Measurements from ENCODE around the gene TRIM13. TPM values are rescaled to one million over a fixed set of nuclear protein-coding genes. Genes with fewer than 3 reads are reported as not detected.

The TRIM13 gene
- polyA plus RNA-seq, 1 donor from 2014 or later: 52.8 TPM

DNA sequence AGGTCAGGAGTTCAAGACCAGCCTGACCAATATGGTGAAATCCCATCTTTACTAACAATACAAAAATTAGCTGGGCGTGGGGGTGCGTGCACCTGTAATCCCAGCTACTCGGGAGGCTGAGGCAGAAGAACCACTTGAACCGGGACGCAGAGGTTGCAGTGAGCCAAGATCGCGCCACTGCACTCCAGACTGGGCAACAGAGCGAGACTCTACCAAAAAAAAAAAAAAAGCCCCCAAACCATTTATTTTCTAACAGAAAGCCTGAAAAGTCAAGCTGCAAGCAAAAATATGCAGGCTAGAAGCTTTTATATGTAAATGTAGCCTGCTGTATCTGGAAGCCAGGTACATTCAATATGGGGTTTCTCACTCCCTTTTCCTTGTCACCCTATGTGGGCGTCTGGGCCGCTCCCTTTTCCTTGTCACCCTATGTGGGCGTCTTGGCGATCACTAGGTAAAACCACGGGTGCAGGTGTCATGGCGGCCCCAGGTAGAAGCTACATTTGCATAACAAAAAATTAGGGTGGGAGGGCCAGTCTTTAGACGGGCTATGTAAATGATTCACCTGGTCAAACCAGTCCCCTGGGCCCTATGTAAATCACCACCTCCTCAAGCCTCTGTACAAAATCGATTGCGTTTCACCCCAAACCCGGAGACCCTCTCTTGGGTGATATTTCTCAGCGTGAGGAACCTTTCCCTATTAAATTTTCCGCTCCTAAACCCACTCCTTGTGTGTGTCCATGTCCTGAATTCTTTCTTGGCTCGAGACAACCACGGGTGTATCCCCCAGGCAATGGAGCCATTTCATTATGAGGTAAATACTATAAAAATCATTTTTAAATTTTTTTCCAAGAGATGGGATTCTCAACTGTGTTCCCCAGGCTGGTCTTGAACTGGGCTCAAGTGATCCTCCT, 2.1 kb downstream of the TRIM13 start:
- H3K9me2 ChIP-seq (ENCODE audit: insufficient read depth, low read length): no peaks in the 10 kb centered on the region
- peaks cover 7% of the 10 kb centered on the region for H3K36me3 ChIP-seq (ENCODE audit: insufficient read depth, low read length)
- H2AFZ ChIP-seq (ENCODE audit: low read depth, low read length): no peak overlapping the region
- H3K9ac ChIP-seq (ENCODE audit: low read length): peak overlapping the region; percentile 99
- peak overlapping the region; percentile 99 for H3K4me3 ChIP-seq (ENCODE audit: low read length)
- H3K27me3 ChIP-seq (ENCODE audit: insufficient read depth, low read depth, low read length): no peaks in the 10 kb centered on the region
- no peaks in the 10 kb centered on the region for H3F3A ChIP-seq (ENCODE audit: insufficient read depth, low read length, poor library complexity, severe bottlenecking)
- no peaks in the 10 kb centered on the region for H3K9me3 ChIP-seq (ENCODE audit: low read length)
- peak overlapping the region; percentile 99 for H3K4me2 ChIP-seq (ENCODE audit: low read length)
- H4K20me1 ChIP-seq (ENCODE audit: insufficient read depth): no peaks in the 10 kb centered on the region
- peaks cover 55% of the 10 kb centered on the region for H3K79me2 ChIP-seq (replicated peaks; ENCODE audit: insufficient read depth, low read length)
- no peak overlapping the region for H3K27ac ChIP-seq (ENCODE audit: low read length)
- no peak for TF ChIP-seq MXI1 (conservative IDR thresholded peaks at IDR 0.05; ENCODE audit: poor library complexity, severe bottlenecking)
- TF ChIP-seq, protein P1, sequence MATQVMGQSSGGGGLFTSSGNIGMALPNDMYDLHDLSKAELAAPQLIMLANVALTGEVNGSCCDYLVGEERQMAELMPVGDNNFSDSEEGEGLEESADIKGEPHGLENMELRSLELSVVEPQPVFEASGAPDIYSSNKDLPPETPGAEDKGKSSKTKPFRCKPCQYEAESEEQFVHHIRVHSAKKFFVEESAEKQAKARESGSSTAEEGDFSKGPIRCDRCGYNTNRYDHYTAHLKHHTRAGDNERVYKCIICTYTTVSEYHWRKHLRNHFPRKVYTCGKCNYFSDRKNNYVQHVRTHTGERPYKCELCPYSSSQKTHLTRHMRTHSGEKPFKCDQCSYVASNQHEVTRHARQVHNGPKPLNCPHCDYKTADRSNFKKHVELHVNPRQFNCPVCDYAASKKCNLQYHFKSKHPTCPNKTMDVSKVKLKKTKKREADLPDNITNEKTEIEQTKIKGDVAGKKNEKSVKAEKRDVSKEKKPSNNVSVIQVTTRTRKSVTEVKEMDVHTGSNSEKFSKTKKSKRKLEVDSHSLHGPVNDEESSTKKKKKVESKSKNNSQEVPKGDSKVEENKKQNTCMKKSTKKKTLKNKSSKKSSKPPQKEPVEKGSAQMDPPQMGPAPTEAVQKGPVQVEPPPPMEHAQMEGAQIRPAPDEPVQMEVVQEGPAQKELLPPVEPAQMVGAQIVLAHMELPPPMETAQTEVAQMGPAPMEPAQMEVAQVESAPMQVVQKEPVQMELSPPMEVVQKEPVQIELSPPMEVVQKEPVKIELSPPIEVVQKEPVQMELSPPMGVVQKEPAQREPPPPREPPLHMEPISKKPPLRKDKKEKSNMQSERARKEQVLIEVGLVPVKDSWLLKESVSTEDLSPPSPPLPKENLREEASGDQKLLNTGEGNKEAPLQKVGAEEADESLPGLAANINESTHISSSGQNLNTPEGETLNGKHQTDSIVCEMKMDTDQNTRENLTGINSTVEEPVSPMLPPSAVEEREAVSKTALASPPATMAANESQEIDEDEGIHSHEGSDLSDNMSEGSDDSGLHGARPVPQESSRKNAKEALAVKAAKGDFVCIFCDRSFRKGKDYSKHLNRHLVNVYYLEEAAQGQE (IDR thresholded peaks at IDR 0.05; ENCODE audit: borderline replicate concordance): no peak
- TF ChIP-seq SMC3 (conservative IDR thresholded peaks at IDR 0.05; ENCODE audit: poor library complexity): no peak
- no peak for TF ChIP-seq RAD21 (conservative IDR thresholded peaks at IDR 0.05)
- TF ChIP-seq, protein P2, sequence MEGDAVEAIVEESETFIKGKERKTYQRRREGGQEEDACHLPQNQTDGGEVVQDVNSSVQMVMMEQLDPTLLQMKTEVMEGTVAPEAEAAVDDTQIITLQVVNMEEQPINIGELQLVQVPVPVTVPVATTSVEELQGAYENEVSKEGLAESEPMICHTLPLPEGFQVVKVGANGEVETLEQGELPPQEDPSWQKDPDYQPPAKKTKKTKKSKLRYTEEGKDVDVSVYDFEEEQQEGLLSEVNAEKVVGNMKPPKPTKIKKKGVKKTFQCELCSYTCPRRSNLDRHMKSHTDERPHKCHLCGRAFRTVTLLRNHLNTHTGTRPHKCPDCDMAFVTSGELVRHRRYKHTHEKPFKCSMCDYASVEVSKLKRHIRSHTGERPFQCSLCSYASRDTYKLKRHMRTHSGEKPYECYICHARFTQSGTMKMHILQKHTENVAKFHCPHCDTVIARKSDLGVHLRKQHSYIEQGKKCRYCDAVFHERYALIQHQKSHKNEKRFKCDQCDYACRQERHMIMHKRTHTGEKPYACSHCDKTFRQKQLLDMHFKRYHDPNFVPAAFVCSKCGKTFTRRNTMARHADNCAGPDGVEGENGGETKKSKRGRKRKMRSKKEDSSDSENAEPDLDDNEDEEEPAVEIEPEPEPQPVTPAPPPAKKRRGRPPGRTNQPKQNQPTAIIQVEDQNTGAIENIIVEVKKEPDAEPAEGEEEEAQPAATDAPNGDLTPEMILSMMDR (IDR thresholded peaks at IDR 0.05; ENCODE audit: poor library complexity, severe bottlenecking): no peak
- TF ChIP-seq POLR2AphosphoS5 (IDR thresholded peaks at IDR 0.05): no peak
- TF ChIP-seq TAF1 (IDR thresholded peaks at IDR 0.05; ENCODE audit: low read depth): no peak
- no peak for TF ChIP-seq EP300 (conservative IDR thresholded peaks at IDR 0.05; ENCODE audit: poor library complexity, severe bottlenecking)
- no peak for TF ChIP-seq EZH2 (IDR thresholded peaks at IDR 0.05; ENCODE audit: borderline replicate concordance, insufficient read depth, low read length, poor library complexity, severe bottlenecking)

DNA sequence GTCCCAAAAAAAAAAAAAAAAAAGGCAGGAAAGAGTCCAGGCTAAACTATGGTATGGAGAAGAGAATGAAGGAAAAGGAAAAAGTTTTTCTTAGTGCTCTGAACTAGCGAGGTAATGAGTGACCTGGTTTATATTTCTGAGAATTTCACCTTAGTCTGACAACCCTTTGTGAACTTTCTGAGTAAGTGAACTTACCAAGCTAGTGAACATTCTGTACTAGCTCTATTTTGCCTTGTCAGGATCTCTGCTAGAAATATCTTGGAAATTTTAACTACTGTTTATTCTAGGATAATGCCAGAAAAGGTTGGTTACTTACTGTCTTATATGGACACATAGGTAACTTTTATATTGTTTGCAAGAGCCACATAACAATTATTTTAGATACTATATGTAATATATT, 4.4 kb downstream of the TRIM13 start:
- Histone ChIP-seq H3K79me2 (replicated peaks; ENCODE audit: insufficient read depth, low read length) (peaks cover 70% of the 10 kb centered on the region), H3K27ac (ENCODE audit: low read length) (no peak overlapping the region), H3K9me2 (ENCODE audit: insufficient read depth, low read length) (no peaks in the 10 kb centered on the region), H2AFZ (ENCODE audit: low read depth, low read length) (no peak overlapping the region), H3K9ac (ENCODE audit: low read length) (no peak overlapping the region), H4K20me1 (ENCODE audit: insufficient read depth) (no peaks in the 10 kb centered on the region), H3K9me3 (ENCODE audit: low read length) (no peaks in the 10 kb centered on the region), H3F3A (ENCODE audit: insufficient read depth, low read length, poor library complexity, severe bottlenecking) (no peaks in the 10 kb centered on the region), H3K4me3 (ENCODE audit: low read length) (no peak overlapping the region), H3K36me3 (ENCODE audit: insufficient read depth, low read length) (peaks cover 7% of the 10 kb centered on the region), H3K4me2 (ENCODE audit: low read length) (no peak overlapping the region), H3K27me3 (ENCODE audit: insufficient read depth, low read depth, low read length) (no peaks in the 10 kb centered on the region)
- TF ChIP-seq RAD21 (conservative IDR thresholded peaks at IDR 0.05) (no peak), SMC3 (conservative IDR thresholded peaks at IDR 0.05; ENCODE audit: poor library complexity) (no peak), MXI1 (conservative IDR thresholded peaks at IDR 0.05; ENCODE audit: poor library complexity, severe bottlenecking) (no peak), EP300 (conservative IDR thresholded peaks at IDR 0.05; ENCODE audit: poor library complexity, severe bottlenecking) (no peak), POLR2AphosphoS5 (IDR thresholded peaks at IDR 0.05) (no peak), EZH2 (IDR thresholded peaks at IDR 0.05; ENCODE audit: borderline replicate concordance, insufficient read depth, low read length, poor library complexity, severe bottlenecking) (no peak), TAF1 (IDR thresholded peaks at IDR 0.05; ENCODE audit: low read depth) (no peak)
- TF ChIP-seq, protein P1 (IDR thresholded peaks at IDR 0.05; ENCODE audit: borderline replicate concordance): no peak
- TF ChIP-seq, protein P2 (IDR thresholded peaks at IDR 0.05; ENCODE audit: poor library complexity, severe bottlenecking): no peak
